HG03039 (cell line): ENCODE results near the gene PPP1R18.
"Not testable (repeated sequence)": the region's sequence is repeated elsewhere in the genome, so short reads cannot be mapped to it uniquely, and the experiment has no call there.

Experiments used
- ATAC-seq: cut with Tn5 transposase; IDR thresholded peaks from one replicate; pipeline ENCODE4 v1.9.1; 2021; ENCODE audit warnings: mild to moderate bottlenecking, moderate library complexity; ENCODE audit not compliant: unreplicated experiment

Gene PPP1R18

GRCh38 chr6:30670760-30671527, 15.5 kb downstream of the PPP1R18 start:
- no peak for ATAC-seq

GRCh38 chr6:30666300-30666699, 20.1 kb downstream of the PPP1R18 start:
- not testable (repeated sequence) for ATAC-seq

- ATAC-seq, result no peak
Measured at GRCh38 chr6:30664994-30665767, 21.3 kb downstream of the PPP1R18 start.

GRCh38 chr6:30657922-30658321, 28.5 kb downstream of the PPP1R18 start:
- not testable (repeated sequence) for ATAC-seq

- ATAC-seq, result no peak
Measured at GRCh38 chr6:30657454-30657853, 29.0 kb downstream of the PPP1R18 start.

- ATAC-seq, result no peak
Measured at GRCh38 chr6:30656513-30656912, 29.9 kb downstream of the PPP1R18 start.

GRCh38 chr6:30655743-30656094, 30.7 kb downstream of the PPP1R18 start:
- ATAC-seq, result no peak

GRCh38 chr6:30654798-30655742, 31.4 kb downstream of the PPP1R18 start:
- no peak for ATAC-seq

GRCh38 chr6:30651143-30651542, 35.3 kb downstream of the PPP1R18 start:
- no peak for ATAC-seq

GRCh38 chr6:30647242-30648116, 39.0 kb downstream of the PPP1R18 start:
- ATAC-seq, result peak; percentile 65

- peak; percentile 38 for ATAC-seq
Measured at GRCh38 chr6:30646450-30647241, 39.8 kb downstream of the PPP1R18 start, which contains the start of gene C6orf136. TSS of gene C6orf136 (plus strand) at chr6:30647133. CDS start at chr6:30647232, 99 bp downstream.

- no peak for ATAC-seq
Measured at GRCh38 chr6:30645989-30646388, 40.5 kb downstream of the PPP1R18 start.

- no peak for ATAC-seq
Measured at GRCh38 chr6:30644769-30645168, 41.7 kb downstream of the PPP1R18 start.

GRCh38 chr6:30643656-30644055, 42.8 kb downstream of the PPP1R18 start:
- ATAC-seq, result no peak

GRCh38 chr6:30641048-30641447, 45.4 kb downstream of the PPP1R18 start:
- ATAC-seq, result no peak

GRCh38 chr6:30640481-30640880, 46.0 kb downstream of the PPP1R18 start:
- no peak for ATAC-seq

GRCh38 chr6:30635834-30636233, 50.6 kb downstream of the PPP1R18 start:
- no peak for ATAC-seq

GRCh38 chr6:30626484-30627366, 59.7 kb downstream of the PPP1R18 start, which contains the start of gene ATAT1:
TSS of gene ATAT1 (plus strand) at chr6:30626874.
- ATAC-seq, result peak; percentile 65
